DND-41 (cell line): ENCODE data around the gene PLCE1.

Experiments used
- ATAC-seq: fragments of 200-7000 bp; cut with Tn5 transposase; 3 replicates; pipeline ENCODE4 v1.9.1; 2021; ENCODE audit warnings: low read depth; ENCODE audit not compliant: insufficient read depth
- DNase-seq: peaks from one replicate; pipeline ENCODE4 v3.0.0-alpha.2; 2020
- H2AFZ ChIP-seq: 2 replicates; pipeline ENCODE4 v1.6.0; 2012; ENCODE audit warnings: low read depth, low read length
- H3K27ac ChIP-seq: 2 replicates; pipeline ENCODE4 v1.5.1; 2012; ENCODE audit warnings: low read length, inconsistent platforms
- H3K27me3 ChIP-seq: fragments of 200-600 bp; sonication (generic); 2 replicates; pipeline ENCODE4 v1.6.0; 2012; ENCODE audit warnings: low read length, mild to moderate bottlenecking, inconsistent platforms; ENCODE audit not compliant: insufficient read depth, poor library complexity
- H3K36me3 ChIP-seq: 2 replicates; pipeline ENCODE4 v1.5.1; 2012; ENCODE audit warnings: low read length, inconsistent platforms; ENCODE audit not compliant: insufficient read depth
- H3K4me1 ChIP-seq: 2 replicates; pipeline ENCODE4 v1.5.1; 2012; ENCODE audit warnings: mild to moderate bottlenecking, low read length; ENCODE audit not compliant: insufficient read depth
- H3K4me2 ChIP-seq: 2 replicates; pipeline ENCODE4 v1.6.0; 2012; ENCODE audit warnings: mild to moderate bottlenecking, moderate library complexity, low read length, inconsistent platforms; ENCODE audit not compliant: insufficient read depth
- H3K4me3 ChIP-seq, 2 experiments: fragments of 200-600 bp in 1 of 2; shearing (Covaris generic) in 1 of 2; 2 replicates each; pipeline ENCODE4 v1.5.1; 2012 to 2016; ENCODE audit warnings: inconsistent platforms in 2 of 2, low read length in 2 of 2, mild to moderate bottlenecking in 2 of 2, low read depth in 1 of 2, moderate library complexity in 1 of 2
- H3K79me2 ChIP-seq: 2 replicates; pipeline ENCODE4 v1.6.0; 2012; ENCODE audit warnings: low read length, inconsistent platforms; ENCODE audit not compliant: insufficient read depth
- H3K9ac ChIP-seq: 2 replicates; pipeline ENCODE4 v1.6.0; 2012; ENCODE audit warnings: low read depth, mild to moderate bottlenecking, inconsistent platforms, low read length, moderate library complexity
- H3K9me3 ChIP-seq: 2 replicates; pipeline ENCODE4 v1.5.1; 2012; ENCODE audit warnings: low read length, moderate library complexity, mild to moderate bottlenecking, inconsistent platforms; ENCODE audit not compliant: insufficient read depth, severe bottlenecking
- H4K20me1 ChIP-seq: 2 replicates; pipeline ENCODE4 v1.6.0; 2012; ENCODE audit warnings: low read length; ENCODE audit not compliant: insufficient read depth
- CTCF ChIP-seq: IDR thresholded peaks from 2 replicates; pipeline ENCODE4 v1.5.1; 2012; ENCODE audit warnings: borderline replicate concordance, low read length, moderate library complexity, mild to moderate bottlenecking; ENCODE audit not compliant: poor library complexity, severe bottlenecking; ENCODE audit errors: extremely low read depth
- EZH2 ChIP-seq: IDR thresholded peaks from 3 replicates; pipeline ENCODE4 v1.6.1; 2012; ENCODE audit warnings: borderline replicate concordance, low read depth, mild to moderate bottlenecking, moderate library complexity, low read length, inconsistent platforms; ENCODE audit not compliant: severe bottlenecking

PLCE1 gene

GRCh38 chr10:94023906-94024305 is 30.2 kb downstream of the PLCE1 start:
- Histone ChIP-seq H3K79me2 (no peaks in the 10 kb centered on the region), H3K36me3 (no peaks in the 10 kb centered on the region), H2AFZ (no peak overlapping the region), H3K4me3 (no peak overlapping the region), H3K4me1 (no peaks in the 10 kb centered on the region), H3K27me3 (no peaks in the 10 kb centered on the region), H3K9ac (no peak overlapping the region), H3K27ac (no peak overlapping the region), H3K4me2 (no peak overlapping the region), H3K9me3 (peaks cover 3% of the 10 kb centered on the region), H4K20me1 (no peaks in the 10 kb centered on the region)
- no peak for DNase-seq
- no peak for ATAC-seq
- TF ChIP-seq CTCF, result no peak
- TF ChIP-seq EZH2, result no peak

- H3K4me2 ChIP-seq, result no peak overlapping the region
- no peak overlapping the region for H3K9ac ChIP-seq
- ATAC-seq (no peak), DNase-seq (no peak)
- H3K79me2 ChIP-seq, result no peaks in the 10 kb centered on the region
- H3K4me3 ChIP-seq, result no peak overlapping the region
- no peaks in the 10 kb centered on the region for H3K27me3 ChIP-seq
- no peaks in the 10 kb centered on the region for H3K4me1 ChIP-seq
- H3K27ac ChIP-seq, result no peak overlapping the region
- H3K36me3 ChIP-seq, result no peaks in the 10 kb centered on the region
- no peak overlapping the region for H2AFZ ChIP-seq
- no peak for TF ChIP-seq EZH2
- no peak for TF ChIP-seq CTCF
- H4K20me1 ChIP-seq, result no peaks in the 10 kb centered on the region
- H3K9me3 ChIP-seq, result peaks cover 4% of the 10 kb centered on the region
These were observed 30.7 kb downstream of the PLCE1 start for GRCh38 chr10:94024407-94024806.

- Histone ChIP-seq H3K4me3 (no peak overlapping the region), H2AFZ (no peak overlapping the region), H3K4me2 (no peak overlapping the region), H4K20me1 (no peaks in the 10 kb centered on the region), H3K4me1 (no peaks in the 10 kb centered on the region), H3K27me3 (no peaks in the 10 kb centered on the region), H3K9ac (no peak overlapping the region), H3K79me2 (no peaks in the 10 kb centered on the region), H3K36me3 (no peaks in the 10 kb centered on the region), H3K27ac (no peak overlapping the region), H3K9me3 (peaks cover 11% of the 10 kb centered on the region)
- no peak for DNase-seq
- TF ChIP-seq CTCF (no peak), EZH2 (no peak)
- ATAC-seq, result no peak
These were observed 32.1 kb downstream of the PLCE1 start for GRCh38 chr10:94025806-94026205.

GRCh38 chr10:94027197-94027596 is 33.5 kb downstream of the PLCE1 start:
- Histone ChIP-seq H4K20me1 (no peaks in the 10 kb centered on the region), H3K4me2 (no peak overlapping the region), H2AFZ (no peak overlapping the region), H3K9ac (no peak overlapping the region), H3K27me3 (no peaks in the 10 kb centered on the region), H3K9me3 (peaks cover 11% of the 10 kb centered on the region), H3K36me3 (no peaks in the 10 kb centered on the region), H3K4me3 (no peak overlapping the region), H3K79me2 (no peaks in the 10 kb centered on the region), H3K4me1 (no peaks in the 10 kb centered on the region), H3K27ac (no peak overlapping the region)
- ATAC-seq (no peak), DNase-seq (no peak)
- TF ChIP-seq CTCF (no peak), EZH2 (no peak)
